ENCODE measurements around the gene SLC25A36. TPM values are rescaled to one million over a fixed set of nuclear protein-coding genes. Genes with fewer than 3 reads are reported as not detected.
"Not testable (repeated sequence)": the region's sequence is repeated elsewhere in the genome, so short reads cannot be mapped to it uniquely, and the experiment has no call there.

The SLC25A36 gene
- total RNA-seq, 2 experiments from 2014 or later: 166 to 171 TPM

DNA sequence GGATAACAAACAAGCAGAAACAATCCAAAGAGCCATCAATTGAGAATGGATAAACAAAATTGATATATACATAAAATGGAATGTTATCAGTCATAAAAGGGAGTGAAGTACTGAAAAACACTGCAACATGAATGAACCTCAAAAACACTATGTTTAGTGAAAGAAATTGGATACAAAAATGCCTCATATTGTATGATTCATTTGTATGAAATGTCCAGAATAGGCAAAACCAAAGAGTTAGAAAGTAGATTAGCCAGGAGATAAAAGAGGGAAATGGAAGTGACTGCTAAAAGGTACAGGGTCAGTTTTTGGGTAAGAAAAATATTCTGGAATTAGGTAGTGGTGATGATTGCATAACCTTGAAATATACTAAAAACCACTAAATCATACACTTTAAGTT lies 9.8 kb upstream of the SLC25A36 start:
- no peak overlapping the region for H3K4me3 Mint-ChIP-seq
- peaks cover 7% of the 10 kb centered on the region for H3K9me3 Mint-ChIP-seq
- Histone ChIP-seq H3K9me3 (ENCODE audit: control insufficient read depth in 1 of 2, insufficient read depth in 1 of 2, low read length in 2 of 2) (no peaks in the 10 kb centered on the region), H3K4me3 (ENCODE audit: low read length) (no peak overlapping the region), H3K27ac (ENCODE audit: low read depth in 1 of 2, low read length in 2 of 2) (no peak overlapping the region), H3K4me1 (ENCODE audit: insufficient read depth, low read length) (no peaks in the 10 kb centered on the region), H3K36me3 (ENCODE audit: insufficient read depth, low read length) (no peaks in the 10 kb centered on the region), H3K27me3 (ENCODE audit: control insufficient read depth in 1 of 2, insufficient read depth in 2 of 2, low read length in 2 of 2) (peaks cover 3 to 29% of the 10 kb centered on the region in 2 experiments)
- H3K4me1 Mint-ChIP-seq (ENCODE audit: low read depth): no peaks in the 10 kb centered on the region
- H3K36me3 Mint-ChIP-seq (ENCODE audit: low read depth): no peaks in the 10 kb centered on the region
- H3K27me3 Mint-ChIP-seq: peaks cover 56% of the 10 kb centered on the region
- intact Hi-C loops (cut with DNase I, micrococcal nuclease): no loop called here
- TF ChIP-seq, protein P1, sequence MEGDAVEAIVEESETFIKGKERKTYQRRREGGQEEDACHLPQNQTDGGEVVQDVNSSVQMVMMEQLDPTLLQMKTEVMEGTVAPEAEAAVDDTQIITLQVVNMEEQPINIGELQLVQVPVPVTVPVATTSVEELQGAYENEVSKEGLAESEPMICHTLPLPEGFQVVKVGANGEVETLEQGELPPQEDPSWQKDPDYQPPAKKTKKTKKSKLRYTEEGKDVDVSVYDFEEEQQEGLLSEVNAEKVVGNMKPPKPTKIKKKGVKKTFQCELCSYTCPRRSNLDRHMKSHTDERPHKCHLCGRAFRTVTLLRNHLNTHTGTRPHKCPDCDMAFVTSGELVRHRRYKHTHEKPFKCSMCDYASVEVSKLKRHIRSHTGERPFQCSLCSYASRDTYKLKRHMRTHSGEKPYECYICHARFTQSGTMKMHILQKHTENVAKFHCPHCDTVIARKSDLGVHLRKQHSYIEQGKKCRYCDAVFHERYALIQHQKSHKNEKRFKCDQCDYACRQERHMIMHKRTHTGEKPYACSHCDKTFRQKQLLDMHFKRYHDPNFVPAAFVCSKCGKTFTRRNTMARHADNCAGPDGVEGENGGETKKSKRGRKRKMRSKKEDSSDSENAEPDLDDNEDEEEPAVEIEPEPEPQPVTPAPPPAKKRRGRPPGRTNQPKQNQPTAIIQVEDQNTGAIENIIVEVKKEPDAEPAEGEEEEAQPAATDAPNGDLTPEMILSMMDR (IDR thresholded peaks at IDR 0.05): no peak
- no peak overlapping the region for H3K27ac Mint-ChIP-seq
- ChIA-PET CTCF (no interaction called here), POLR2A (no interaction called here)
- ATAC-seq (ENCODE audit: poor library complexity) (no peak), DNase-seq (no peak)

DNA sequence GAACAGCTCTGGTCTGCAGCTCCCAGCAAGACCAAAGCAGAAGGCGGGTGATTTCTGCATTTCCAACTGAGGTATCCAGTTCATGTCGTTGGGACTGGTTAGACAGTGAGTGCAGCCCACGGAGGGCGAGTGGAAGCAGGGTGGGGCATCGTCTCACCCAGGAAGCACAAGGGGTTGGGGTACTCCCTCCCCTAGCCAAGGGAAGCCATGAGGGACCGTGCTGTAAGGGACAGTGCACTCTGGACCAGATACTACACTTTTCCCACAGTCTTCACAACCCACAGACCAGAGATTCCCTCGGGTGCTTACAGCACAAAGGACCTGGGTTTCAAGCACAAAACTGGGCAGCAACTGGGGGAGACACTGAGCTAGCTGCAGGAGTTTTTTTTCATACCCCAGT lies 8.5 kb upstream of the SLC25A36 start:
- TF ChIP-seq, protein P1 (IDR thresholded peaks at IDR 0.05): no peak
- Mint-ChIP-seq H3K9me3 (peaks cover 7% of the 10 kb centered on the region), H3K27ac (no peak overlapping the region), H3K4me3 (no peak overlapping the region), H3K27me3 (peaks cover 51% of the 10 kb centered on the region), H3K4me1 (ENCODE audit: low read depth) (no peaks in the 10 kb centered on the region), H3K36me3 (ENCODE audit: low read depth) (no peaks in the 10 kb centered on the region)
- DNase-seq (no peak), ATAC-seq (ENCODE audit: poor library complexity) (no peak)
- H3K36me3 ChIP-seq (ENCODE audit: insufficient read depth, low read length): no peaks in the 10 kb centered on the region
- no peak overlapping the region for H3K4me3 ChIP-seq (ENCODE audit: low read length)
- H3K9me3 ChIP-seq (ENCODE audit: control insufficient read depth in 1 of 2, insufficient read depth in 1 of 2, low read length in 2 of 2): no peaks in the 10 kb centered on the region
- no peaks in the 10 kb centered on the region for H3K4me1 ChIP-seq (ENCODE audit: insufficient read depth, low read length)
- no peak overlapping the region for H3K27ac ChIP-seq (ENCODE audit: low read depth in 1 of 2, low read length in 2 of 2)
- intact Hi-C loops (cut with DNase I, micrococcal nuclease): no loop called here
- H3K27me3 ChIP-seq (ENCODE audit: control insufficient read depth in 1 of 2, insufficient read depth in 2 of 2, low read length in 2 of 2): peaks cover 3 to 29% of the 10 kb centered on the region in 2 experiments
- ChIA-PET POLR2A (no interaction called here), CTCF (no interaction called here)

DNA sequence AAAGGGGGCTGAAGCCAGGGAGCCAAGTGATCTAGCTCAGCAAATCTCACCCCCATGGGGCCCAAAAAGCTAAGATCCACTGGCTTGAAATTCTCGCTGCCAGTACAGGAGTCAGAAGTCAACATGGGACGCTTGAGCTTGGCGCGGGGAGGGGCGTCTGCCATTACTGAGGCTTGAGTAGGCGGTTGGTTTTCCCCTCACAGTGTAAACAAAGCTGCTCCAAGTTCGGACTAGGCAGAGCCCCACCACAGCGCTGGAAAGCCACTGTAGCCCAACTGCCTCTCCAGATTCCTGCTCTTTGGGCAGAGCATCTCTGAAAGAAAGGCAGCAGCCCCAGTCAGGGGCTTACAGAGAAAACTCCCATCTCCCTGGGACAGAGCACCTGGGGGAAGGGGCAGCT lies 8.1 kb upstream of the SLC25A36 start:
- H3K27ac ChIP-seq (ENCODE audit: low read depth in 1 of 2, low read length in 2 of 2): no peak overlapping the region
- H3K4me1 ChIP-seq (ENCODE audit: insufficient read depth, low read length): no peaks in the 10 kb centered on the region
- peaks cover 50% of the 10 kb centered on the region for H3K27me3 Mint-ChIP-seq
- no peaks in the 10 kb centered on the region for H3K36me3 ChIP-seq (ENCODE audit: insufficient read depth, low read length)
- TF ChIP-seq, protein P1 (IDR thresholded peaks at IDR 0.05): no peak
- no peaks in the 10 kb centered on the region for H3K9me3 ChIP-seq (ENCODE audit: control insufficient read depth in 1 of 2, insufficient read depth in 1 of 2, low read length in 2 of 2)
- no peaks in the 10 kb centered on the region for H3K4me1 Mint-ChIP-seq (ENCODE audit: low read depth)
- peaks cover 7% of the 10 kb centered on the region for H3K9me3 Mint-ChIP-seq
- no peak for ATAC-seq (ENCODE audit: poor library complexity)
- intact Hi-C loops (cut with DNase I, micrococcal nuclease): no loop called here
- H3K27me3 ChIP-seq (ENCODE audit: control insufficient read depth in 1 of 2, insufficient read depth in 2 of 2, low read length in 2 of 2): peaks cover 3 to 27% of the 10 kb centered on the region in 2 experiments
- no peak for DNase-seq
- no peak overlapping the region for H3K4me3 Mint-ChIP-seq
- H3K36me3 Mint-ChIP-seq (ENCODE audit: low read depth): no peaks in the 10 kb centered on the region
- ChIA-PET POLR2A (no interaction called here), CTCF (no interaction called here)
- no peak overlapping the region for H3K4me3 ChIP-seq (ENCODE audit: low read length)
- no peak overlapping the region for H3K27ac Mint-ChIP-seq

DNA sequence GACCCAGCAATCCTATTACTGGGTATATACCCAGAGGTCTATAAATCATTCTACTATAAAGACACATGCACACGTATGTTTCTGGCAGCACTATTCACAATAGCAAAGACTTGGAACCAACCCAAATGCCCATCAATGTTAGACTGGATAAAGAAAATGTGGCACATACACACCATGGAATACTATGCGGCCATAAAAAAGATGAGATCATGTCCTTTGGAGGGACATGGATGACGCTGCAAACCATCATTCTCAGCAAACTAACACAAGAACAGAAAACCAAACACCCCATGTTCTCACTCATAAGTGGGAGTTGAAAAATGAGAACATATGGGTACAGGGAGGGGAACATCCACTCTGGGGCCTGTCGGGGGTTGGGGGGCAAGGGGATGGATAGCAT lies 2.3 kb upstream of the SLC25A36 start:
- DNase-seq; H3K27me3 ChIP-seq (ENCODE audit: control insufficient read depth in 1 of 2, insufficient read depth in 2 of 2, low read length in 2 of 2); ATAC-seq (ENCODE audit: poor library complexity); H3K27ac Mint-ChIP-seq; H3K4me3 ChIP-seq (ENCODE audit: low read length); H3K9me3 Mint-ChIP-seq; H3K27ac ChIP-seq (ENCODE audit: low read depth in 1 of 2, low read length in 2 of 2); CTCF ChIA-PET; intact Hi-C loops (cut with DNase I, micrococcal nuclease); H3K4me1 ChIP-seq (ENCODE audit: insufficient read depth, low read length); H3K36me3 ChIP-seq (ENCODE audit: insufficient read depth, low read length); H3K9me3 ChIP-seq (ENCODE audit: control insufficient read depth in 1 of 2, insufficient read depth in 1 of 2, low read length in 2 of 2); POLR2A ChIA-PET: not testable (repeated sequence)
- Mint-ChIP-seq H3K4me1 (ENCODE audit: low read depth) (peaks cover 25% of the 10 kb centered on the region), H3K36me3 (ENCODE audit: low read depth) (peaks cover 17% of the 10 kb centered on the region), H3K4me3 (peak overlapping the region; percentile 50), H3K27me3 (peaks cover 12% of the 10 kb centered on the region)

All from CD4-positive, alpha-beta T cell (primary cell).